HL-60 (cell line): ENCODE measurements around the gene MATK.

Experiments
- DNase-seq, 2 experiments: peaks; one replicate each; pipeline ENCODE4 v3.0.0-alpha.2; 2010 to 2020; ENCODE audit warnings: low read depth in 1 of 2, low spot score in 1 of 2
- H3K27ac ChIP-seq: fragments of 250-450 bp; sonication (Bioruptor Pico); replicated peaks from 2 replicates; pipeline ENCODE4 v1.5.1; 2020; ENCODE audit warnings: mild to moderate bottlenecking, moderate library complexity
- H3K27me3 ChIP-seq: fragments of 250-450 bp; sonication (Bioruptor Pico); 2 replicates; pipeline ENCODE4 v1.5.1; 2021; ENCODE audit warnings: mild to moderate bottlenecking, moderate library complexity; ENCODE audit not compliant: insufficient read depth, poor library complexity, severe bottlenecking
- H3K4me3 ChIP-seq: replicated peaks from 2 replicates; pipeline ENCODE4 v1.5.1; 2011; ENCODE audit warnings: mild to moderate bottlenecking, control low read depth, low read length; ENCODE audit not compliant: insufficient read depth
- GABPA ChIP-seq: IDR thresholded peaks from 2 replicates; pipeline ENCODE4 v1.6.1; 2012; ENCODE audit warnings: low read depth
- POLR2AphosphoS5 ChIP-seq: IDR thresholded peaks from 2 replicates; pipeline ENCODE4 v1.6.1; 2012; ENCODE audit warnings: low read depth
- SPI1 ChIP-seq: IDR thresholded peaks from 2 replicates; pipeline ENCODE4 v1.6.1; 2012; ENCODE audit warnings: low read depth, mild to moderate bottlenecking, borderline replicate concordance
- TF ChIP-seq, protein P1 (sequence below): IDR thresholded peaks from 2 replicates; pipeline ENCODE4 v1.6.1; 2012; ENCODE audit warnings: low read depth; ENCODE audit not compliant: insufficient replicate concordance
- TF ChIP-seq, protein P2 (sequence below): IDR thresholded peaks from one replicate; pipeline ENCODE4 v1.5.1; 2011; ENCODE audit warnings: low read length, control low read depth, inconsistent platforms; ENCODE audit not compliant: insufficient read depth

The MATK gene

DNA sequence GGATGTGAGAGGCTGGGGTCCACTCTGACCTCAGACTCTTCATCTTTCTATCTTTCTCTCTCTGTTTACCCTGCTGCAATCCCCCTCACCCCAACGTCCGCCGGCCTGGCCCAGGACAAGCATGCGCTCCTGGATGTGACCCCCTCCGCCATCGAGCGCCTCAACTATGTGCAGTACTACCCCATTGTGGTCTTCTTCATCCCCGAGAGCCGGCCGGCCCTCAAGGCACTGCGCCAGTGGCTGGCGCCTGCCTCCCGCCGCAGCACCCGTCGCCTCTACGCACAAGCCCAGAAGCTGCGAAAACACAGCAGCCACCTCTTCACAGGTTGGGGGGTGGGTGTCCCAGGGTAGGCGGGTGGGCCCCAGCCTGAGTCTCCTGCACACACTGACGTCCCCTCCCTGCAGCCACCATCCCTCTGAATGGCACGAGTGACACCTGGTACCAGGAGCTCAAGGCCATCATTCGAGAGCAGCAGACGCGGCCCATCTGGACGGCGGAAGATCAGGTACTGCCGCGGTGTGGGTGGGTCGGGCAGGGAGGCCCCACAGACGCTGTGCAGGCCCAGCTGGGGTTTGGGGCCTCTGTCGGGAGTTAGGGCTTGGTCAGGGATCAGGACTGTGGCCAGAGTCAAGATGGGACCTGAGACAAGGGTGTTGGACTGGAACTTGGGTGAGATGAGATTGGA, 39.7 kb downstream of the MATK start:
- TF ChIP-seq POLR2AphosphoS5: no peak
- TF ChIP-seq, protein P1, sequence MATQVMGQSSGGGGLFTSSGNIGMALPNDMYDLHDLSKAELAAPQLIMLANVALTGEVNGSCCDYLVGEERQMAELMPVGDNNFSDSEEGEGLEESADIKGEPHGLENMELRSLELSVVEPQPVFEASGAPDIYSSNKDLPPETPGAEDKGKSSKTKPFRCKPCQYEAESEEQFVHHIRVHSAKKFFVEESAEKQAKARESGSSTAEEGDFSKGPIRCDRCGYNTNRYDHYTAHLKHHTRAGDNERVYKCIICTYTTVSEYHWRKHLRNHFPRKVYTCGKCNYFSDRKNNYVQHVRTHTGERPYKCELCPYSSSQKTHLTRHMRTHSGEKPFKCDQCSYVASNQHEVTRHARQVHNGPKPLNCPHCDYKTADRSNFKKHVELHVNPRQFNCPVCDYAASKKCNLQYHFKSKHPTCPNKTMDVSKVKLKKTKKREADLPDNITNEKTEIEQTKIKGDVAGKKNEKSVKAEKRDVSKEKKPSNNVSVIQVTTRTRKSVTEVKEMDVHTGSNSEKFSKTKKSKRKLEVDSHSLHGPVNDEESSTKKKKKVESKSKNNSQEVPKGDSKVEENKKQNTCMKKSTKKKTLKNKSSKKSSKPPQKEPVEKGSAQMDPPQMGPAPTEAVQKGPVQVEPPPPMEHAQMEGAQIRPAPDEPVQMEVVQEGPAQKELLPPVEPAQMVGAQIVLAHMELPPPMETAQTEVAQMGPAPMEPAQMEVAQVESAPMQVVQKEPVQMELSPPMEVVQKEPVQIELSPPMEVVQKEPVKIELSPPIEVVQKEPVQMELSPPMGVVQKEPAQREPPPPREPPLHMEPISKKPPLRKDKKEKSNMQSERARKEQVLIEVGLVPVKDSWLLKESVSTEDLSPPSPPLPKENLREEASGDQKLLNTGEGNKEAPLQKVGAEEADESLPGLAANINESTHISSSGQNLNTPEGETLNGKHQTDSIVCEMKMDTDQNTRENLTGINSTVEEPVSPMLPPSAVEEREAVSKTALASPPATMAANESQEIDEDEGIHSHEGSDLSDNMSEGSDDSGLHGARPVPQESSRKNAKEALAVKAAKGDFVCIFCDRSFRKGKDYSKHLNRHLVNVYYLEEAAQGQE: no peak
- TF ChIP-seq GABPA: no peak
- TF ChIP-seq, protein P2, sequence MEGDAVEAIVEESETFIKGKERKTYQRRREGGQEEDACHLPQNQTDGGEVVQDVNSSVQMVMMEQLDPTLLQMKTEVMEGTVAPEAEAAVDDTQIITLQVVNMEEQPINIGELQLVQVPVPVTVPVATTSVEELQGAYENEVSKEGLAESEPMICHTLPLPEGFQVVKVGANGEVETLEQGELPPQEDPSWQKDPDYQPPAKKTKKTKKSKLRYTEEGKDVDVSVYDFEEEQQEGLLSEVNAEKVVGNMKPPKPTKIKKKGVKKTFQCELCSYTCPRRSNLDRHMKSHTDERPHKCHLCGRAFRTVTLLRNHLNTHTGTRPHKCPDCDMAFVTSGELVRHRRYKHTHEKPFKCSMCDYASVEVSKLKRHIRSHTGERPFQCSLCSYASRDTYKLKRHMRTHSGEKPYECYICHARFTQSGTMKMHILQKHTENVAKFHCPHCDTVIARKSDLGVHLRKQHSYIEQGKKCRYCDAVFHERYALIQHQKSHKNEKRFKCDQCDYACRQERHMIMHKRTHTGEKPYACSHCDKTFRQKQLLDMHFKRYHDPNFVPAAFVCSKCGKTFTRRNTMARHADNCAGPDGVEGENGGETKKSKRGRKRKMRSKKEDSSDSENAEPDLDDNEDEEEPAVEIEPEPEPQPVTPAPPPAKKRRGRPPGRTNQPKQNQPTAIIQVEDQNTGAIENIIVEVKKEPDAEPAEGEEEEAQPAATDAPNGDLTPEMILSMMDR: no peak
- no peak for TF ChIP-seq SPI1
- no peak overlapping the region for H3K4me3 ChIP-seq
- no peaks in the 10 kb centered on the region for H3K27me3 ChIP-seq
- no peak for DNase-seq
- no peak overlapping the region for H3K27ac ChIP-seq

DNA sequence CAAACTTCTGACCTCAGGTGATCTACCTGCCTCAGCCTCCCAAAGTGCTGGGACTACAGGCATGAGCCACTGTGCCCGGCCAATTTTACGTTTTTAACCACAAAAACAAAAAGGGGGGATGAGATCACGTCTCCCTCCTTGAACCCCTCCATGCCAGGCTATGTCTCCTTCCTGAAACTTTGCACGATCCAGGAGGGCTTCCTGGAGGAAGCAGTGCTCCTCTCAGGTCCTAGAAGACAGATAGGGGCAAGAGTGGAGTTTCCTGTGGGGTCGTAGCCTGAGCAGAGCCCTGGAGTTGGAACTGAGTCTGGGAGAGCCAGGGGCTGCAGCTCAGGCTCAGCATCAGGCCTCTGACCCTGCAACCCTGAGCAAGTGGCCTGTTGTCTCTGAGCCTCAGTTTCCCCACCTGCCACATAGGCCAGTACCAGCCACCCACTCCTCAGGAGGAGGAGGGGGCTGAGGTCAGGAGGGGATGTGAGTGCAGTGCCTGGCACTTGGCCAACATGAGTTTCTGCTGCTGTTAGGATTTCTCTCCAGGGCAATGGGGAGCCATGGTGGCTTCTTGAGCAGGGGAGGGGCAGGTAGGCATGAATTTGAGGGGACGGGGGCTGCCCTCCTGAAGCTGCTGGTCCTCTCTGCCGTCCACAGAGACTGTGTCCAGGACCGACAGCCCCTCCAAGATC, 40.7 kb downstream of the MATK start:
- TF ChIP-seq, protein P1: no peak
- TF ChIP-seq GABPA (no peak), SPI1 (no peak), POLR2AphosphoS5 (no peak)
- TF ChIP-seq, protein P2: no peak
- H3K27me3 ChIP-seq: no peaks in the 10 kb centered on the region
- no peak overlapping the region for H3K4me3 ChIP-seq
- H3K27ac ChIP-seq: no peak overlapping the region
- no peak for DNase-seq

DNA sequence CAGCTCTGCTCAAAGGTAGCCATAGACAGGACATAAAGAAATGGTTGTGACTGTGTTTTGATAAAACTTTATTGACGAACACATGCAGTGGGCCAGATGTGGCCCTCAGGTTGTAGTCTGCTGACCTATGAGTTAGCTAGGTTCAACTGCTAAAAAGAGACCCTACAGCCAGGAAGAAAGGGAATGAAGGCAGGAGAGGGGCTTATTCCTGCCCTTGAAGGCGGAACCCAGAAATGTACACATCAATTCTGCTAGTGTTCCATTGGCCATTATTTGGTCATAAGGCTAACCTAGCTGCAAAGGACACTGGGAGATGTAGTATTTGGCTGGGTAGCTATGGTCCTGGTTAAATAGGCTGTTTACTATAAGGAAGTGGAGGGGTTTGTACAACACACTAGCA, 42.7 kb downstream of the MATK start:
- DNase-seq: peak in 1 of 2 experiments; percentile 34
- Histone ChIP-seq H3K27me3 (no peaks in the 10 kb centered on the region), H3K4me3 (no peak overlapping the region), H3K27ac (no peak overlapping the region)
- no peak for TF ChIP-seq GABPA
- TF ChIP-seq POLR2AphosphoS5: no peak
- TF ChIP-seq SPI1: peak; percentile 28; the same call in 1 of the 2 replicates
- TF ChIP-seq, protein P2: no peak
- TF ChIP-seq, protein P1: no peak
